Breast epithelium (tissue), 4 donors: ENCODE data around the gene OR56B1. TPM values are rescaled to one million over a fixed set of nuclear protein-coding genes. Genes with fewer than 3 reads are reported as not detected.

Experiments
- DNase-seq, 2 donors: peaks; one replicate each; pipeline ENCODE4 v3.0.0-alpha.2; 2019; ENCODE audit warnings: low spot score in 2 of 2
- H3K27ac ChIP-seq, 2 donors: fragments of 200-600 bp; sonication (generic) in 1 of 2; one replicate each; pipeline ENCODE4 v1.5.1; 2016 to 2019; ENCODE audit warnings: mild to moderate bottlenecking in 1 of 2
- H3K27me3 ChIP-seq, 2 donors: fragments of 200-600 bp; sonication (generic) in 1 of 2; one replicate each; pipeline versions ENCODE4 v1.5.1 to v1.6.0; 2017 to 2019; ENCODE audit warnings: control low read depth in 1 of 2, mild to moderate bottlenecking in 1 of 2
- H3K36me3 ChIP-seq: fragments of 200-600 bp; one replicate; pipeline ENCODE4 v1.5.1; 2019
- H3K4me1 ChIP-seq, 2 donors: fragments of 200-600 bp; sonication (generic); one replicate each; pipeline ENCODE4 v1.5.1; 2016 to 2019; ENCODE audit warnings: control low read depth in 1 of 2
- H3K4me3 ChIP-seq, 3 donors: fragments of 200-600 bp; sonication (generic); 1 replicate in 2 of 3; 2 replicates in 1 of 3; pipeline ENCODE4 v1.5.1; 2016 to 2019; ENCODE audit warnings: mild to moderate bottlenecking in 3 of 3, moderate library complexity in 2 of 3
- H3K9me3 ChIP-seq, 2 donors: fragments of 200-600 bp; sonication (generic) in 1 of 2; one replicate each; pipeline ENCODE4 v1.5.1; 2016 to 2019; ENCODE audit warnings: control low read depth in 1 of 2
- POLR2A ChIP-seq: fragments of 450-650 bp; IDR thresholded peaks from one replicate; pipeline ENCODE4 v1.6.1; 2016; ENCODE audit warnings: antibody characterized with exemption, mild to moderate bottlenecking, moderate library complexity
- POLR2AphosphoS5 ChIP-seq, 3 donors: sonication (generic); formaldehyde crosslinking; IDR thresholded peaks; one replicate each; pipeline ENCODE4 v1.6.1; 2017; ENCODE audit warnings: antibody characterized with exemption in 3 of 3
- intact Hi-C: fragments of 100-400 bp; cut with DNase I; formaldehyde crosslinking; loops from one replicate; pipeline ENCODE4 v1.15.1; 2023; ENCODE audit warnings: low total_unique reads
- total RNA-seq, 3 donors: library from RNA; depleted of rRNA; stranded (reverse); fragments of >200 nt; gene quantifications; one replicate each; pipeline ENCODE4 v1.1.0, GENCODE V29; 2016
- TF ChIP-seq, protein P1 (sequence below), 3 donors: fragments of 450-650 bp; IDR thresholded peaks; one replicate each; pipeline ENCODE4 v1.5.1; 2016 to 2017; ENCODE audit warnings: antibody characterized with exemption in 3 of 3, mild to moderate bottlenecking in 3 of 3, moderate library complexity in 3 of 3

Gene OR56B1
- total RNA-seq, 3 donors from 2014 or later, result 0.44 TPM; not detected in 2

DNA sequence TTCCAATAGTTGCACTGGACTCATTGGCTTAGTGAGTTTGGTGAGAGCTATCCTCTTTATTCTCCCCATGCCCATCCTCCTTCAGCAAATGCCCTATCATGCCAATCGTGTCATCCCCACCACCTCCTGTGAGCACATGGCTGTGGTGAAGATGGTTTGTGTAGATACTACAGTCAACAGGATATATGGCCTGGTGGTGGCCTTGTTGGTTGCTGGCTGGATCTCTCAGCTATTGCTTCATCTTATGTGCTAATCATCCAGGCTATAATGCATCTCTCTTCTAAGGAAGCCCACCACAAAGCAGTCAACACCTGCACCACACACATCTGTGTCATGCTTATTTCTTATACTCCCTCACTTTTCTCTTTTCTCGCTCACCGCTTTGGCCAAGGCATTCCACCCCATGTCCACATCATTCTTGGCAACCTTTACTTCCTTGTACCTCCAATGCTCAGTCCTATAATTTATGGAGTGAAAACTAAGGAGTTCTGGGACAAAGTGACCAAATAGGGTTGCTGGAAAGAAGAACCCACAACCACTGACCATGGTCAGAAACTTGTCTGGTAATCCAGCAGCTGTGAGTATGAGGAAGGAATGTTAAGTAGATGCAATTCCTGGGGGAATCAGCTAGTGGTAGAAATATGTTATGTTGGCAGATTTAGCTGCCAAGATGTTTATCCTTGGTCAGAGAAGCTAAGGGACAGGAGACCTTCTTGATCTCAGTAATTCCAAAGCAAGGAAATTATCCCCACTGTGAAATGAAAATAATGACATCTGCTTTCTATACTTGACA is 16.3 kb upstream of the OR56B1 start:
- intact Hi-C loops, result no loop called here
- H3K27ac ChIP-seq, result no peak overlapping the region
- TF ChIP-seq POLR2A, result no peak
- TF ChIP-seq POLR2AphosphoS5 (IDR thresholded peaks at IDR 0.05), result no peak
- TF ChIP-seq, protein P1, sequence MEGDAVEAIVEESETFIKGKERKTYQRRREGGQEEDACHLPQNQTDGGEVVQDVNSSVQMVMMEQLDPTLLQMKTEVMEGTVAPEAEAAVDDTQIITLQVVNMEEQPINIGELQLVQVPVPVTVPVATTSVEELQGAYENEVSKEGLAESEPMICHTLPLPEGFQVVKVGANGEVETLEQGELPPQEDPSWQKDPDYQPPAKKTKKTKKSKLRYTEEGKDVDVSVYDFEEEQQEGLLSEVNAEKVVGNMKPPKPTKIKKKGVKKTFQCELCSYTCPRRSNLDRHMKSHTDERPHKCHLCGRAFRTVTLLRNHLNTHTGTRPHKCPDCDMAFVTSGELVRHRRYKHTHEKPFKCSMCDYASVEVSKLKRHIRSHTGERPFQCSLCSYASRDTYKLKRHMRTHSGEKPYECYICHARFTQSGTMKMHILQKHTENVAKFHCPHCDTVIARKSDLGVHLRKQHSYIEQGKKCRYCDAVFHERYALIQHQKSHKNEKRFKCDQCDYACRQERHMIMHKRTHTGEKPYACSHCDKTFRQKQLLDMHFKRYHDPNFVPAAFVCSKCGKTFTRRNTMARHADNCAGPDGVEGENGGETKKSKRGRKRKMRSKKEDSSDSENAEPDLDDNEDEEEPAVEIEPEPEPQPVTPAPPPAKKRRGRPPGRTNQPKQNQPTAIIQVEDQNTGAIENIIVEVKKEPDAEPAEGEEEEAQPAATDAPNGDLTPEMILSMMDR (IDR thresholded peaks at IDR 0.05), result no peak
- DNase-seq, result no peak
- H3K4me1 ChIP-seq, result no peaks in the 10 kb centered on the region
- H3K27me3 ChIP-seq, result no peaks in the 10 kb centered on the region
- no peaks in the 10 kb centered on the region for H3K36me3 ChIP-seq
- H3K9me3 ChIP-seq, result no peaks in the 10 kb centered on the region
- H3K4me3 ChIP-seq, result no peak overlapping the region

GRCh38 chr11:5722622-5723021 is 13.6 kb upstream of the OR56B1 start:
- TF ChIP-seq POLR2AphosphoS5 (IDR thresholded peaks at IDR 0.05) (no peak), POLR2A (no peak)
- TF ChIP-seq, protein P1 (IDR thresholded peaks at IDR 0.05), result no peak
- H3K4me1 ChIP-seq, result no peaks in the 10 kb centered on the region
- DNase-seq, result no peak
- no peak overlapping the region for H3K4me3 ChIP-seq
- H3K9me3 ChIP-seq, result no peaks in the 10 kb centered on the region
- H3K36me3 ChIP-seq, result no peaks in the 10 kb centered on the region
- H3K27me3 ChIP-seq, result no peaks in the 10 kb centered on the region
- intact Hi-C loops, result no loop called here
- no peak overlapping the region for H3K27ac ChIP-seq

DNA sequence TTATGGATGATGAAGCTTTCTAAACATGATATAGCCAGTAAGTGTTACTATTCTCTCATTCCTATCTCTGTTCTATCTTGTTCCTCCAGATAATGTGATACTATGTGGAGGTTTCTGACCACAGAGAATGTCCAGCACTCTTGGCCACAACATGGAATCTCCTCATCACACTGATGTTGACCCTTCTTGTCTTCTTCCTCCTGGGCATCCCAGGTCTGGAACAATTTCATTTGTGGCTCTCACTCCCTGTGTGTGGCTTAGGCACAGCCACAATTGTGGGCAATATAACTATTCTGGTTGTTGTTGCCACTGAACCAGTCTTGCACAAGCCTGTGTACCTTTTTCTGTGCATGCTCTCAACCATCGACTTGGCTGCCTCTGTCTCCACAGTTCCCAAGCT is 9.9 kb upstream of the OR56B1 start:
- no peak overlapping the region for H3K4me3 ChIP-seq
- H3K36me3 ChIP-seq, result no peaks in the 10 kb centered on the region
- no peak for DNase-seq
- H3K27me3 ChIP-seq, result no peaks in the 10 kb centered on the region
- no peaks in the 10 kb centered on the region for H3K4me1 ChIP-seq
- H3K27ac ChIP-seq, result no peak overlapping the region
- no peaks in the 10 kb centered on the region for H3K9me3 ChIP-seq
- TF ChIP-seq POLR2AphosphoS5 (IDR thresholded peaks at IDR 0.05) (no peak), POLR2A (no peak)
- TF ChIP-seq, protein P1 (IDR thresholded peaks at IDR 0.05), result no peak
- intact Hi-C loops, result no loop called here

- intact Hi-C loops, result no loop called here
- H3K4me3 ChIP-seq, result no peak overlapping the region
- no peaks in the 10 kb centered on the region for H3K36me3 ChIP-seq
- H3K4me1 ChIP-seq, result no peaks in the 10 kb centered on the region
- no peaks in the 10 kb centered on the region for H3K27me3 ChIP-seq
- H3K9me3 ChIP-seq, result no peaks in the 10 kb centered on the region
- no peak overlapping the region for H3K27ac ChIP-seq
- no peak for TF ChIP-seq POLR2A
- no peak for TF ChIP-seq POLR2AphosphoS5 (IDR thresholded peaks at IDR 0.05)
- TF ChIP-seq, protein P1 (IDR thresholded peaks at IDR 0.05), result no peak
- DNase-seq, result no peak
Observed at GRCh38 chr11:5727691-5728090, 8.6 kb upstream of the OR56B1 start.

- DNase-seq, result no peak
- H3K4me1 ChIP-seq, result no peaks in the 10 kb centered on the region
- intact Hi-C loops, result no loop called here
- H3K9me3 ChIP-seq, result peaks cover 0 to 7% of the 10 kb centered on the region in 2 donors
- no peaks in the 10 kb centered on the region for H3K27me3 ChIP-seq
- TF ChIP-seq POLR2A (no peak), POLR2AphosphoS5 (IDR thresholded peaks at IDR 0.05) (no peak)
- TF ChIP-seq, protein P1 (IDR thresholded peaks at IDR 0.05), result no peak
- H3K36me3 ChIP-seq, result no peaks in the 10 kb centered on the region
- no peak overlapping the region for H3K4me3 ChIP-seq
- H3K27ac ChIP-seq, result no peak overlapping the region
Observed at GRCh38 chr11:5737091-5737490, 843 bp downstream of the OR56B1 start.
